ENCODE measurements around the gene FAM227A. TPM values are rescaled to one million over a fixed set of nuclear protein-coding genes. Genes with fewer than 3 reads are reported as not detected.

Gene FAM227A
- polyA plus RNA-seq, 2 donors: 0.06 to 0.86 TPM

DNA sequence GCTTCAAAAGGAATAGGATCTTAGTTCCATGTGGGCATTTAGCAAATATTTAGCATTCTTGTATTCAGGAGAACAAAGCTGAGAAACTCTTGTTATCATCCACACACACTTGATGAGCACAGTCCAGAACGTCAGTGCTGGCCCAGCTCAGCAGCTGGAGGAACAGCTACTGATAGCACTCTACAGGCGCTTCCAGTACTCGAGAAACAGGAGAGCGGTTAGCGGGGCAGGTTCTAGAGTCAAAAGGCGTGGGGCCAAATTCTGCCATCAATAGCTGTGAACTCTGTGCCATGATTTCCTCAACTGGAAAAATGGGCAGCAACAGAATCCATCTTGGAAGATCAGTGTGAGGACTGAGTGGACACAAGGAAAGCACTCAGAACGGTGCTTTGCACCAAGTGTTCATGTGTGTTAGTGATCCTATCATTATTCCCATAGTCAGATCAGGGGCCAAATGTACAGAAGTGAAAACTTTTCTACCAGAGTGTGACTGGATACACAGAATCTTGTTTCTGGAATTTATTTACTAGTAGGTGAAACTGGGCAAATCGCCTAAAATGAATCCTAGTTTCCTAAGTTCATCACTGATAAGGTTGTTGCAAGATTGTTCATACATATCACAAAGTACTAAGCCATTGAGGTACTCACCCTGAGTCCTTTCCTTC, 41.4 kb upstream of the FAM227A start:
- H3K27ac ChIP-seq (ENCODE audit: low read depth in 2 of 2, low read length in 1 of 2): peak overlapping the region; percentile 83 to 86
- H3K36me3 ChIP-seq (ENCODE audit: control insufficient read depth in 2 of 2, insufficient read depth in 2 of 2, low read length in 1 of 2): peaks cover 0 to 2% of the 10 kb centered on the region in 2 donors
- H3K4me3 ChIP-seq (ENCODE audit: low read depth in 1 of 2, low read length in 2 of 2): no peak overlapping the region
- H3K27me3 ChIP-seq (ENCODE audit: control insufficient read depth in 1 of 2, insufficient read depth in 2 of 2, low read length in 2 of 2): no peaks in the 10 kb centered on the region
- peaks cover 4 to 6% of the 10 kb centered on the region in 2 donors for H3K4me1 ChIP-seq (ENCODE audit: control insufficient read depth in 2 of 2, insufficient read depth in 2 of 2, low read length in 1 of 2)
- 57 to 61% methylated on average over 8 of the region's 8 CpGs for WGBS, 2 donors
- no peaks in the 10 kb centered on the region for H3K9me3 ChIP-seq (ENCODE audit: control insufficient read depth in 2 of 2, insufficient read depth in 1 of 2, low read depth in 1 of 2, low read length in 1 of 2)

DNA sequence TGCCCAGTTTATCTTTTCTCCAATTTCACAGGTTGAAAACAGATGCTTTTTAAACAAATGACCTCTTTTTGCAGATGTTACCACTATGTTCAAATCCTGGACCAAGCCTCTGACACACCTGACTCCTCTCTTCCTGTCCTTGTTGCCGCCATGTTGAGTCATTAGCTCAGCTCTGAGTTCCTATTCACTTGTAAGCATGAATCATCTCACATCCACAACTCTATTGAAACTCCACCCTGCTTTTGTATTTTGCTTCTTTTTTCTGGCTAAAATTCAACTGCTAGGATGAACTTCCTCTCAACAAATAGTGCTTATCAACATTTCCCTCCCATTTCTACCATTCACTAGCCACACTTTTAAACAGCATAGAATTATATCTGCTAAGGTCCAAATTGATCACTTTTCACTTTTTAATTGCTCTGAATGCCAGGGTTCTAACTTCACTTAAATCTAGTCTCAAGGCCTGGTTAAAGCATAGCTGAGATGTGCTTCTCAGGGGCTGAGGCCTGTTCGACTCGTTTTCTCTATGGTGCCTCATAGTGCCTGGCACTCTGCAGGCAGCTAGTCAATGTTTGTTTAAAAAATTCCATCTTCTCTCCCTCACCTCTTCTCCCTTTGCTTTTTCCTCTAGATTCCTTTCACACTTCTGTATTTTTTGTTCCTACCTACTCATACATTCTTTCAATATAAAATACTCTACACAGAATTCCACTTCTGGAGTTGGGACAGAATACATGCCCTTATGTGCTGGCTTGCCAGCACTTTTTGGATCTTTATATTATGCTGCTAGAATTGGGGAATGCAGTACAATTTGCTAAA, 40.6 kb upstream of the FAM227A start:
- Histone ChIP-seq H3K4me1 (ENCODE audit: control insufficient read depth in 2 of 2, insufficient read depth in 2 of 2, low read length in 1 of 2) (peaks cover 4 to 6% of the 10 kb centered on the region in 2 donors), H3K36me3 (ENCODE audit: control insufficient read depth in 2 of 2, insufficient read depth in 2 of 2, low read length in 1 of 2) (peaks cover 0 to 2% of the 10 kb centered on the region in 2 donors), H3K4me3 (ENCODE audit: low read depth in 1 of 2, low read length in 2 of 2) (no peak overlapping the region), H3K27me3 (ENCODE audit: control insufficient read depth in 1 of 2, insufficient read depth in 2 of 2, low read length in 2 of 2) (no peaks in the 10 kb centered on the region), H3K9me3 (ENCODE audit: control insufficient read depth in 2 of 2, insufficient read depth in 1 of 2, low read depth in 1 of 2, low read length in 1 of 2) (no peaks in the 10 kb centered on the region), H3K27ac (ENCODE audit: low read depth in 2 of 2, low read length in 1 of 2) (peak overlapping the region; percentile 86 to 92)
- WGBS, 2 donors: 18 to 30% methylated on average over 3 of the region's 3 CpGs

DNA sequence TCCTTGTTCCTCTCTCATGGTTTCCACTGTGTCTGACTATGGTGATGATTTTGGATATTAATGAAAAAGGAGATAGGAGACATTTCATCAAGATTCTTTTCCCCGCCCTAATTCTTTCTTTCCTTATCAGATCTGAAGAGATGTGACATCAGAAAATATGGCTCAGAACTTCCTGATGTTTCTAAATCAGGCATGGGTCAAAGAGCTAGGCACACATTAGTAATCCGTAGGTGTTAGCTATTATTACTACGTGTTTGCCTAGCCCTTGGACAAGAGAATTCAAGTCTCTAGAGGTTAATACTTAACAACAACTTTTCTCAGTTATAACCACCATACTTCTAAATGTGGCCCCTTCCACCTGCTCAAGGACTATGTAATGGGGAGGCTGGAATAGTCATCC, 38.7 kb upstream of the FAM227A start:
- peak overlapping the region in 1 of 2 donors; percentile 8 for H3K27ac ChIP-seq (ENCODE audit: low read depth in 2 of 2, low read length in 1 of 2)
- WGBS, 2 donors: 63 to 70% methylated on average over 3 of the region's 3 CpGs
- no peak overlapping the region for H3K4me3 ChIP-seq (ENCODE audit: low read depth in 1 of 2, low read length in 2 of 2)
- no peaks in the 10 kb centered on the region for H3K27me3 ChIP-seq (ENCODE audit: control insufficient read depth in 1 of 2, insufficient read depth in 2 of 2, low read length in 2 of 2)
- no peaks in the 10 kb centered on the region for H3K9me3 ChIP-seq (ENCODE audit: control insufficient read depth in 2 of 2, insufficient read depth in 1 of 2, low read depth in 1 of 2, low read length in 1 of 2)
- peaks cover 4 to 6% of the 10 kb centered on the region in 2 donors for H3K4me1 ChIP-seq (ENCODE audit: control insufficient read depth in 2 of 2, insufficient read depth in 2 of 2, low read length in 1 of 2)
- peaks cover 0 to 2% of the 10 kb centered on the region in 2 donors for H3K36me3 ChIP-seq (ENCODE audit: control insufficient read depth in 2 of 2, insufficient read depth in 2 of 2, low read length in 1 of 2)

DNA sequence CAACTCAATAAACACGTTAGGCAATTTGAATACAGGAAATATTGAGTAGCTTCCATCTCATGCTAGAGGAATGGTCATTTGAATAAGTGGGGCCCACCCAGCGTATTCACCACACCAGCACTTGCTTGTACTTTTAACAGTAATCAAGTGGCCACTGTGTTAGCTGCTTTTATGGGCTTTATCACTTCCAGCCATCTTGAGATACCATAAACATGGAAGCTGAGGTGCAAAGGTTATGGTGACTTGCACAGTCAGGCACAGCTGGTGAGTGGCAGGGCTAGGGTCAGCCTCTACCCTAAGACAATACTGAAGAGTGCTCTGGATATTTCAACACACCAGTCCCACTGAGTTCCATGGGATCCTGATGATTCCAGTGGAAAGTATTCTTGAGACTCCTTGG, 37.9 kb upstream of the FAM227A start:
- Histone ChIP-seq H3K4me3 (ENCODE audit: low read depth in 1 of 2, low read length in 2 of 2) (no peak overlapping the region), H3K4me1 (ENCODE audit: control insufficient read depth in 2 of 2, insufficient read depth in 2 of 2, low read length in 1 of 2) (peaks cover 4 to 6% of the 10 kb centered on the region in 2 donors), H3K27ac (ENCODE audit: low read depth in 2 of 2, low read length in 1 of 2) (no peak overlapping the region), H3K27me3 (ENCODE audit: control insufficient read depth in 1 of 2, insufficient read depth in 2 of 2, low read length in 2 of 2) (no peaks in the 10 kb centered on the region), H3K9me3 (ENCODE audit: control insufficient read depth in 2 of 2, insufficient read depth in 1 of 2, low read depth in 1 of 2, low read length in 1 of 2) (no peaks in the 10 kb centered on the region), H3K36me3 (ENCODE audit: control insufficient read depth in 2 of 2, insufficient read depth in 2 of 2, low read length in 1 of 2) (peaks cover 3 to 5% of the 10 kb centered on the region in 2 donors)
- 81 to 87% methylated on average over 2 of the region's 2 CpGs for WGBS, 2 donors

DNA sequence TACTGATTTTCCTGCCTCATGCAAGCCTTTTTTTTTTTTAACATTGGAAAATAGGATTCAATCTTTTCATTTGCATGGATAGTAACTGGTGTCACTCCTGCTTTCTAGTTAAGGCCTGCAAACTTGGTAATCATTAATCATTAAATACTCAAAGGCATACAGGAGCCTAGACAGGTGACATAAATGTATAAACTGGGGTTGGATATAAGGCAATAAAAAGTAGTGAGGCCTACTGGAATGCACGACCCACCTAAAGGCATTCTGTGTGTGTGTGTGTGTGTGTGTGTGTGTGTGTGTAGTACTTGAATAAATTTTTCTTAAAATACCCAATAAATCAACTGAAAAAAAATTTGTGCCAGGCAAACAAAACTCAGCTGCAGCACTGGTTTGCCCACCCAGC, 33.5 kb upstream of the FAM227A start:
- H3K36me3 ChIP-seq (ENCODE audit: control insufficient read depth in 2 of 2, insufficient read depth in 2 of 2, low read length in 1 of 2): peaks cover 18 to 26% of the 10 kb centered on the region in 2 donors
- no peaks in the 10 kb centered on the region for H3K9me3 ChIP-seq (ENCODE audit: control insufficient read depth in 2 of 2, insufficient read depth in 1 of 2, low read depth in 1 of 2, low read length in 1 of 2)
- no peaks in the 10 kb centered on the region for H3K4me1 ChIP-seq (ENCODE audit: control insufficient read depth in 2 of 2, insufficient read depth in 2 of 2, low read length in 1 of 2)
- no peaks in the 10 kb centered on the region for H3K27me3 ChIP-seq (ENCODE audit: control insufficient read depth in 1 of 2, insufficient read depth in 2 of 2, low read length in 2 of 2)
- H3K27ac ChIP-seq (ENCODE audit: low read depth in 2 of 2, low read length in 1 of 2): no peak overlapping the region
- H3K4me3 ChIP-seq (ENCODE audit: low read depth in 1 of 2, low read length in 2 of 2): no peak overlapping the region
- 69 to 72% methylated on average over 1 of the region's 1 CpG for WGBS, 2 donors

DNA sequence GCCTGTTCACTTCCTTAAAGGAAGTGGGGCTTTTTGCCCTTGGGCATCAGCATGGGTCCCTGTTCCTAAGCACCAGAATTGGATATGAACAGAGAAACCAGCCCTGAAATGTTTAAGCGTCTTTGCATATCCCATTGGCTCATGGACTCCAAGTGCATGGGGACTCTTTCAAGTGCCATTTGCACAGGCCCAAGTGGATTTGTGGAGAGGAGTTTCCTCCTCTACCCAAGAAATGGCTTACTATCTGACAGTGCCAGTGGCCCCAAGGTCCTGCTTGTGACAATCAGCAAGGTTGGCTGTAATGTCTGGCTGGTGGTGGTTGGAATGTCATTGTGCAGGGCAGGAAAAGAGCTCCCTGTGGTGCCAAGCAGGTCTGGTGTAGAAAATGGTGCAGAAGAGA, 29.6 kb upstream of the FAM227A start:
- Histone ChIP-seq H3K4me1 (ENCODE audit: control insufficient read depth in 2 of 2, insufficient read depth in 2 of 2, low read length in 1 of 2) (peaks cover 0 to 4% of the 10 kb centered on the region in 2 donors), H3K9me3 (ENCODE audit: control insufficient read depth in 2 of 2, insufficient read depth in 1 of 2, low read depth in 1 of 2, low read length in 1 of 2) (no peaks in the 10 kb centered on the region), H3K27ac (ENCODE audit: low read depth in 2 of 2, low read length in 1 of 2) (no peak overlapping the region), H3K36me3 (ENCODE audit: control insufficient read depth in 2 of 2, insufficient read depth in 2 of 2, low read length in 1 of 2) (peaks cover 18 to 29% of the 10 kb centered on the region in 2 donors), H3K4me3 (ENCODE audit: low read depth in 1 of 2, low read length in 2 of 2) (no peak overlapping the region), H3K27me3 (ENCODE audit: control insufficient read depth in 1 of 2, insufficient read depth in 2 of 2, low read length in 2 of 2) (no peaks in the 10 kb centered on the region)
- WGBS, 2 donors: 84 to 91% methylated on average over 1 of the region's 1 CpG

DNA sequence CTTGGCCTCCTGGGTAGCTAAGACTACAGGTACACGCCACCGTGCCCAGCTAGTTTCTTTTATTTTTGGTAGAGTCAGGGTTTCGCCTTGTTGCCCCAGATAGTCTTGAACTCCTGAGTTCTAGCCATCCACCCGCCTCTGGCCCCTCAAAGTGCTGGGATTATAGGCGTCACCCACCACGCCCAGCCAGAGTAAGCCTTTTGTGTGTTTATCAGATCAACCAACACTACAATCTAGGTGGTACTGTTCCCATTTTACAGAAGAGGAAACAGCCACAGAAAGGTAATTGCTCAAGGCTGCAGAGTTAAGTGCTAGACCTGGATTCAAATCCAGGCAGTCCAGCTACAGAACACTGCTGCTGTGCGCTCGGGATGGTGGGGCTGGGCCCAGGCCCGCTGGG, 28.7 kb upstream of the FAM227A start:
- H3K4me1 ChIP-seq (ENCODE audit: control insufficient read depth in 2 of 2, insufficient read depth in 2 of 2, low read length in 1 of 2): peaks cover 0 to 4% of the 10 kb centered on the region in 2 donors
- WGBS, 2 donors: 86 to 87% methylated on average over 9 of the region's 9 CpGs
- no peak overlapping the region for H3K4me3 ChIP-seq (ENCODE audit: low read depth in 1 of 2, low read length in 2 of 2)
- H3K9me3 ChIP-seq (ENCODE audit: control insufficient read depth in 2 of 2, insufficient read depth in 1 of 2, low read depth in 1 of 2, low read length in 1 of 2): no peaks in the 10 kb centered on the region
- H3K36me3 ChIP-seq (ENCODE audit: control insufficient read depth in 2 of 2, insufficient read depth in 2 of 2, low read length in 1 of 2): peaks cover 18 to 29% of the 10 kb centered on the region in 2 donors
- no peak overlapping the region for H3K27ac ChIP-seq (ENCODE audit: low read depth in 2 of 2, low read length in 1 of 2)
- H3K27me3 ChIP-seq (ENCODE audit: control insufficient read depth in 1 of 2, insufficient read depth in 2 of 2, low read length in 2 of 2): no peaks in the 10 kb centered on the region

DNA sequence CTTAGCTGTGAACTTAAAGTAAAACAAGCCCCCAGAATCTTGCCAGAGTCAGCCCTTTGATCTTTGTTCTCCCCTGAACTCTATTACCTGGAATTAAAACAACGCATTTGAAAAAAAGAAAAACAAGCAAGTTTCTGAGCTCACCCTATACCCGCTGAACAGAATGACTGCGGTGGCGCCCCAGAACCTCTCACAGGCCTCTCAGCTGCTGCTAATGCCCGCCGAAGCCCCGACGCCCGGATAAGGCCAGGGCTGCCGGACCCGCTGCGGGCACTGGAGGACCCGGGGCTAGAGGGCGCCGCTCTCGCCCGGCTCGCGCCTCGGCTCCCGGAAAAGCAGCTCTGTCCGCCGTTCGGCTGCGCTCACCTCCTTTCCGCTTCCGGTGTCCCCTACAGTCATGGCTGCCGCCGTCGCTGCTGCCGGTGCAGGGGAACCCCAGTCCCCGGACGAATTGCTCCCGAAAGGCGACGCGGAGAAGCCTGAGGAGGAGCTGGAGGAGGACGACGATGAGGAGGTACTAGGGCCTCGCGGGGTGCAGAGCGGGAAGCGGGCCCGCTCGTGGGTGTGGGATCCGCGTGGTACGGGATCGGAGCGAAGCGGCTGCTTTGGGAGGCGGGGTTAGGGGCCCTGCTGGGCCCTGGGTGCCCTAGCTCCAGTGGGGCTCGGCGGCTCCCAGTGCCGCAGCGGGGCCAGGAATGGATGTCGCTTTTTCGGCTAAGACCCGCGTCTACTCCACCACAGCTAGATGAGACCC, 25.6 kb upstream of the FAM227A start, which contains the start of gene TOMM22:
Gene TOMM22, plus strand, starts transcription at position 376 of the 754 bp plus-strand sequence. Its CDS starts 22 bp downstream, at position 398.
- peaks cover 0 to 4% of the 10 kb centered on the region in 2 donors for H3K4me1 ChIP-seq (ENCODE audit: control insufficient read depth in 2 of 2, insufficient read depth in 2 of 2, low read length in 1 of 2)
- no peaks in the 10 kb centered on the region for H3K9me3 ChIP-seq (ENCODE audit: control insufficient read depth in 2 of 2, insufficient read depth in 1 of 2, low read depth in 1 of 2, low read length in 1 of 2)
- H3K27ac ChIP-seq (ENCODE audit: low read depth in 2 of 2, low read length in 1 of 2): peak within 1 kb of the TSS; percentile 54 to 58
- WGBS, 2 donors: 0 to 1% methylated on average over 60 of the region's 60 CpGs
- H3K27me3 ChIP-seq (ENCODE audit: control insufficient read depth in 1 of 2, insufficient read depth in 2 of 2, low read length in 2 of 2): no peaks in the 10 kb centered on the region
- H3K4me3 ChIP-seq (ENCODE audit: low read depth in 1 of 2, low read length in 2 of 2): peak within 1 kb of the TSS; percentile 70 to 84
- peaks cover 10 to 16% of the 10 kb centered on the region in 2 donors for H3K36me3 ChIP-seq (ENCODE audit: control insufficient read depth in 2 of 2, insufficient read depth in 2 of 2, low read length in 1 of 2)

DNA sequence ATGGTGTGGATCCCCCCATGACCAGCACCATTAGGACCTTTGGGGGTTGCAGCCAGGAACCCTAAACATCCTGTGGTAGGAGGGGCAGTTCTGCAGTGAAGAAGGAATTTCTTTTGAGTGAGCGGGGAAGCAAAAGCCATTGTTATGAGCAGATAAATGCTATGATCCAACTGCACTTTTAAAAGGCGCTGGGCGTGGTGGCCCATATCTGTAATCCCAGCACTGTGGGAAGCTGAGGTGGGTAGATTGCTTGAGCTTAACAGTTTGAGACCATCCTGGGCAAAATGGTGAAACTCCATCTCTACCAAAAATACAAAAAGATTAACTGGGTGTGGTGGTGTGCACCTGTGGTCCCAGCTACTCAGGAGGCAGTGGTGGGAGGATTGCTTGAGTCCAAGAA, 19.6 kb upstream of the FAM227A start:
- WGBS, 2 donors: 95 to 100% methylated on average over 3 of the region's 3 CpGs
- no peaks in the 10 kb centered on the region for H3K9me3 ChIP-seq (ENCODE audit: control insufficient read depth in 2 of 2, insufficient read depth in 1 of 2, low read depth in 1 of 2, low read length in 1 of 2)

More for the DNA sequence above, 19.6 kb upstream of the FAM227A start:
- Histone ChIP-seq H3K4me1 (ENCODE audit: control insufficient read depth in 2 of 2, insufficient read depth in 2 of 2, low read length in 1 of 2) (no peaks in the 10 kb centered on the region), H3K4me3 (ENCODE audit: low read depth in 1 of 2, low read length in 2 of 2) (no peak overlapping the region), H3K27me3 (ENCODE audit: control insufficient read depth in 1 of 2, insufficient read depth in 2 of 2, low read length in 2 of 2) (no peaks in the 10 kb centered on the region), H3K27ac (ENCODE audit: low read depth in 2 of 2, low read length in 1 of 2) (no peak overlapping the region), H3K36me3 (ENCODE audit: control insufficient read depth in 2 of 2, insufficient read depth in 2 of 2, low read length in 1 of 2) (peaks cover 15 to 16% of the 10 kb centered on the region in 2 donors)

All from esophagus (tissue), 2 donors.